ENCODE measurements around the gene OR9K2.
"Not testable (repeated sequence)": the region's sequence is repeated elsewhere in the genome, so short reads cannot be mapped to it uniquely, and the experiment has no call there.

Gene OR9K2, protein sequence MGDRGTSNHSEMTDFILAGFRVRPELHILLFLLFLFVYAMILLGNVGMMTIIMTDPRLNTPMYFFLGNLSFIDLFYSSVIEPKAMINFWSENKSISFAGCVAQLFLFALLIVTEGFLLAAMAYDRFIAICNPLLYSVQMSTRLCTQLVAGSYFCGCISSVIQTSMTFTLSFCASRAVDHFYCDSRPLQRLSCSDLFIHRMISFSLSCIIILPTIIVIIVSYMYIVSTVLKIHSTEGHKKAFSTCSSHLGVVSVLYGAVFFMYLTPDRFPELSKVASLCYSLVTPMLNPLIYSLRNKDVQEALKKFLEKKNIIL

GRCh38 chr12:55126106-55126505 is at the start of gene OR9K2:
OR9K2 (plus strand) TSS chr12:55126406; CDS start chr12:55129835, 3,429 bp downstream.
- no peak for DNase-seq

GRCh38 chr12:55092579-55092978 is 33.6 kb upstream of the OR9K2 start:
- DNase-seq, result no peak

- DNase-seq, result no peak
These were observed 13.8 kb upstream of the OR9K2 start for GRCh38 chr12:55112378-55112875.

DNA sequence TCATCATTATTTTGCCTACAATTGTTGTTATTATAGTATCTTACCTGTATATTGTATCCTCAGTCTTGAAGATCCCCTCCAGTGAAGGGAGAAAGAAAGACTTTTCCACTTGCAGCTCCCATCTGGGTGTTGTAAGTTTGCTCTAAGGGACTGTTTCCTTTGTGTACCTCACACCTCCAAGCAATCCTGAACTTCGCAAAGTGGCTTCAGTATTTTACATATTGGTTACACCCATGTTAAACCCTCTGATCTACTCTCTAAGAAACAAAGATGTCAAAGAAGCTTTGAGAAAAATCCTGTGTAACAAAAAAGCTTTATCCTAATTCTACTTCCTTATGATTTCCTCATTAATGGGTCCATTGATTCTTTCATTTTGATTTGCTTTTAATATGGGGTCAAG is 10.1 kb upstream of the OR9K2 start:
- DNase-seq, result no peak

GRCh38 chr12:55132816-55133215 is 6.6 kb downstream of the OR9K2 start:
- no peak for DNase-seq

DNA sequence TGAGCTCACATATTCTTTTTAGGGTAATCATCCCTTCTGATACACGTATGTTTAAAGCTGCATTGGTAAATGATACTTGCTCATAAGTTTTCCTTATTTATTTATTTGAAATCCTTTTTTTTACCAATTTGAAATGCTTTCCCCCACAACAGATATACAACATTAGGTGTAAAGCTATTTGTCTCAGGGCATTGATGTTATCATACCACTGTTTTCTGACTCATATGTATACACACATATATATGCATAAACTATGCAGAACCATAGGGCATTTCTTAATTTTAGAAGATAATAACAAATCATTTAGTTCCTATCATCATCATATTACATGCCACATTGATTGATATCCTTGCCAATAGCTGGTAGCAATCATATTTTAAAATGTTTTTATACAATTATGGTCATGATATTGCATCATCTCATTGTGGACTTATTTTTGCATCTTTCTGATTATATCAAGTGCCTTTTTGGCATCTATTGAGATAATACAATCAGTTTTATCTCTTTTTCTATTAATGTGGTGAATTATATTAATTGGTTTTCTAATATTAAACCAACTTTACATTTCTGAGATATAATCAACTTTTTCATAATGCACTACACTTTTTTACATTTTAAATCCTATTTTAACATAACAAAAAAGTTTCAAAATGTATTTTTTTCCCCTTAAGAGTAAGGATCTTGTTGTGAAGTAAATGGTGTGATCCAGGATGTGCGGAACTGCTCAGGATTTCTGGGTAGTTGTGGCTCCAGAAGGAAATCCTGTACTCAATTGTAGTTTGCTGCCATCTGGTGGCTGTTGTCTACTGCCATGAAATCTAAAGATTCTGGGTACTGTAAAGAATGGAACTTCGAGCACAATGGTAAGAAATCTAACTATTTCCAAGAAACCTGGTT is 16.7 kb downstream of the OR9K2 start:
- DNase-seq, result peak; percentile 74

DNA sequence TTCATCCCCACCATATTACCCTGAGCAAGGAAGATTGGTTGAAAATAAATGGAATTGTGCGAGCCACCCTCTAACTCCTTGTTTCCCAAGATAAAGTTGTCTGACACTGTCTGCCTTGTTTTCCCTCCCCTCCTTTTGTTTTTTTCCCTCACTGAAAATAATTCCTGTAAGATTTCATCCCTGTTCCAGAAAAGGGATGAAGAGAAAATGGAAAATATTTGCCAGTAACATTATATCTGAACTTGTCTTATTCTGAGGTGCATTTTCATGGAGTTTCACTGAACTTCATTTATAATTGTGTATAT is 17.3 kb downstream of the OR9K2 start:
- no peak for DNase-seq

DNA sequence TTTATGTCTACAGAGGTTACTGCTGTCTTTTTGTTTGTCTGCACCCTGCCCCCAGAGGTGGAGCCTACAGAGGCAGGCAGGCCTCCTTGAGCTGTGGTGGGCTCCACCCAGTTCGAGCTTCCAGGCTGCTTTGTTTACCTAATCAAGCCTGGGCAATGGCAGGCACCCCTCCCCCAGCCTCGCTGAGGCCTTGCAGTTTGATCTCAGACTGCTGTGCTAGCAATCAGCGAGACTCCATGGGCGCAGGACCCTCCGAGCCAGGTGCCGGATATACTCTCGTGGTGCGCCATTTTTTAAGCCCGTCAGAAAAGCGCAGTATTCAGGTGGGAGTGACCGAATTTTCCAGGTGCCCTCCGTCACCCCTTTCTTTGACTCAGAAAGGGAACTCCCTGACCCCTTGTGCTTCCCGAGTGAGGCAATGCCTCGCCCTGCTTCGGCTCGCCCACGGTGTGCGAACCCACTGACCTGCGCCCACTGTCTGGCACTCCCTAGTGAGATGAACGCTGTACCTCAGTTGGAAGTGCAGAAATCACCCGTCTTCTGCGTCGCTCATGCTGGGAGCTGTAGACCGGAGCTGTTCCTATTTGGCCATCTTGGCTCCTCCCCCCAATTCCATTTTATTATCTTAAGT is 40.9 kb downstream of the OR9K2 start:
- peak; percentile 2 for DNase-seq

DNA sequence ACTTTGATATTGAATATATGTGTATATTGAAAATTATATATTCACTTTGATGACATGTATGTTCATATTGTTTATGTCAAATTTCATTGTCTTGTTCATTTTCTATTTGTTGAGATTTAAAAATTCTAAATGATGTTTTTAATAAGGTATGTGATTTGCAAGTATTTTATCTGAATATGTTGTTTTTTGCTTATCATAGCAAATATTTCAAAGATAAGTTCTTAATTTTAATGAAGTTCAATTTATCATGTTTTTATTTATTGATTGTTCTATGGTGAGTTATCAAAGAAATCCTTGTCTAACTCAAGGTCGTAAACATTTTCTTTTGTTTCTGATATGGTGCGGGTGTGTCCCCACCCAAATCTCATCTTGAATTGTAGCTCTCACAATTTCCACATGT is 45.2 kb downstream of the OR9K2 start:
- no peak for DNase-seq

- not testable (repeated sequence) for DNase-seq
These were observed 45.6 kb downstream of the OR9K2 start for GRCh38 chr12:55171846-55172245.

DNA sequence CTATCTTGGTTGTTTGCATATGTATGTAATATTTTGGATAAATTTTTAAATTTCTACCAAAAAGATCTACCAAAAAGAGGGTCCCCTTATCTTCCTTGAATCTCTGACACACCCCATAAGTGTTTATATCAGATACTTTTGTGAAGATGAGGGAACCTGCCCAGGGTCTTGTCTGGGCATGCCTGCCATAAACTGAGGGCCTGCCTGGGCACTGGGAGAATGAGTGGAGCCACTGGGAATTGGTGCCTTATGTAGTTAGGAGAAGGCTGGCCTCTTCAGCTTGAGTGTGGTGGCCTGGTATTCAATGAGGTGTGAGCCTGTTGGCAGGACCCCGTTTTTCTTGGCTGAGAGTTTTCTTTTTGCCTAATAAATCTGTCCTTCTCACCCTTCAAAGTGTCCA is 46.5 kb downstream of the OR9K2 start:
- DNase-seq, result no peak

DNA sequence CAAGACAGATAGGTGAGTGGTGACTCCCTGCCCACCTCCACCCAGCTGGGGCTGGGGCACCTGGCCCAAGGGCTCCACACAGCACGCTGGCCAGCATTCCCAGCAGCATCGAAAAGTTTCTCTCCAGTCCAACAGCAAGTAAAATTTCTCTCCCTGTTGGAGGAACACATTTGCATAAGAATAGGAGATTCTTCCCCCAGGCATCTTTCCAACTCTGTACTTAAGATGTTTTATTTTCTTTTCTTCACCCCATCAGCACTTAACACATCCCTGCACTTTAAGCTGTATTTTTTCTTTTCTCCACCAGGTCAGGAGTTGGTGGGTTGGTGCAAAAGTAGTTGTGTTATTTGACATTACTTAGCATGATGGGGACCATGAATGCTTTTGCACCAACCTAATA is 47.2 kb downstream of the OR9K2 start:
- DNase-seq, result no peak
